ENCODE data around the gene MMP19.

MMP19 gene

DNA sequence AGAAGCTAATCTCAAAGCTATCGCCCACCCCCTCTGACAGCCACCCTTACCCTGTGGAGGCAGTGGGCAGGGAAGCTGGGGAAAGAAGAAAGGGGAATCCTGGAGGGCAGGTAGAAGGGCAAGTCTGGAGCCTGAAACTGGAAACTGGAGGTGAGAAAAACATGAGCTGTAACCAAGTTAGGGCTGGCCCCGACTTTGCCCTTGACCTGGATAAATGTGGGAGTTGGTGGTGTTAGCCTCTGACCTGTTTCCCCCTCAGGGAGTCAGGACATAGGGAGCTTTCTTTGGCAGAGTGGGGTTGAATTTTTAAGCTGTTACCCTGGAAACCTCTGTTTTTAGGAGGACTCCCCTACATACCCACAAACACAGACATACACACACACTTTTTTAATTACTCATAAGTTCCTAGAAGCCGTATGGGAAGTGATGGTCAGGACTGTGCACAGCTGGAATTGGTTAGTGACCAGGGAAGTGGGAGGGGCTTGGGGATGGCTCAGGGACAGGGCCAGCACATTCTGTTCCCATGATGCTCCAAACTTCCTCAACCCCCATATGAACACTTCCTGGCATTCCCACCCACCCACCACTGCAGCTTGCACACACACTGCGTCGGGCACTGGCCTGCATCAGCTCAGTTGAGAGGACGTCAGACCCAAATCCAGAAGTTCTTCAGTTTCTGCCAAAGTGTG lies 5.0 kb upstream of the MMP19 start:
- Histone ChIP-seq H3K4me2 (ENCODE audit: low read length, poor library complexity, severe bottlenecking) (peak overlapping the region; percentile 2), H3K9ac (ENCODE audit: low read length) (peak overlapping the region; percentile 86), H2BK120ac (ENCODE audit: low read depth, low read length) (peak overlapping the region; percentile 89), H2BK12ac (ENCODE audit: low read length in 2 of 2) (peak overlapping the region; percentile 93 to 98), H2BK5ac (ENCODE audit: low read depth, low read length, poor library complexity, severe bottlenecking) (no peak overlapping the region), H3K27me3 (ENCODE audit: control insufficient read depth in 1 of 2, insufficient read depth in 1 of 2, low read length in 2 of 2) (no peaks in the 10 kb centered on the region), H3K23ac (ENCODE audit: low read length in 2 of 2) (no peak overlapping the region), H2AK5ac (ENCODE audit: low read length, severe bottlenecking) (no peak overlapping the region), H3K4me3 (ENCODE audit: insufficient read depth in 1 of 2, low read depth in 1 of 2, low read length in 2 of 2) (peak overlapping the region in 1 of 2 experiments; percentile 42), H2AFZ (ENCODE audit: low read depth, low read length) (no peak overlapping the region), H3K4me1 (ENCODE audit: control insufficient read depth, insufficient read depth, low read depth, low read length) (peaks cover 14% of the 10 kb centered on the region), H2BK15ac (ENCODE audit: low read depth, poor library complexity, severe bottlenecking) (peak overlapping the region; percentile 94), H3K4ac (ENCODE audit: low read depth in 1 of 2, low read length in 2 of 2) (peak overlapping the region; percentile 93 to 99), H3K27ac (ENCODE audit: low read length, poor library complexity, severe bottlenecking) (no peak overlapping the region), H3K9me3 (ENCODE audit: control insufficient read depth, low read length) (no peaks in the 10 kb centered on the region), H4K8ac (ENCODE audit: low read length) (peak overlapping the region; percentile 21), H4K91ac (ENCODE audit: low read length) (peak overlapping the region; percentile 92), H3K79me1 (replicated peaks; ENCODE audit: low read length, poor library complexity, severe bottlenecking) (no peaks in the 10 kb centered on the region), H3K18ac (ENCODE audit: low read depth in 1 of 2, low read length in 2 of 2) (peak overlapping the region; percentile 90), H3K14ac (ENCODE audit: low read length in 2 of 2) (no peak overlapping the region), H3K36me3 (ENCODE audit: control insufficient read depth in 1 of 2, insufficient read depth in 2 of 2, low read depth in 1 of 2, low read length in 2 of 2) (no peaks in the 10 kb centered on the region)
- DNase-seq, result peak; percentile 100
- WGBS, result 14% methylated on average over 4 of the region's 6 CpGs

DNA sequence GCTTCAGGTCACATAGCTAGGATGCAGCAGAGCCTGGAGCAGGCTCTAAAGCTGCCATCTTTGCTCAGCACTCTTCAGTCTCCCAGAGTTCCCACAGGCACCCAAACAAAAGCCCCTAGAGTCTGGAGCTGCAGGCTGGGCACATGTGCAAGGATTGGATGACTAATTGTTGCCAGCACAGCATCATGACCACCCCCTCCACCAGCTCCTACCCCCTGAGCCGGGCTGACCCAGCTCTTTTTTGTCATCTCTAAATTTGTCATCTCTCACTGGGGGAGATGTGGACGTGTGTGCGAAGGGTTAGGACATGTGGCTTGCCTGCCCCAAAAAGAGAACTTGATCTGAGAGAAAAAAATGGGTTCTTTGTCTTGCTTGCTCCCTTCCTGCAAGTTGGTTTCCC lies 4.3 kb upstream of the MMP19 start:
- no peak overlapping the region for H2BK5ac ChIP-seq (ENCODE audit: low read depth, low read length, poor library complexity, severe bottlenecking)
- 83% methylated on average over 2 of the region's 3 CpGs for WGBS
- H3K9me3 ChIP-seq (ENCODE audit: control insufficient read depth, low read length), result no peaks in the 10 kb centered on the region
- peaks cover 3% of the 10 kb centered on the region for H3K79me1 ChIP-seq (replicated peaks; ENCODE audit: low read length, poor library complexity, severe bottlenecking)
- no peak overlapping the region for H3K27ac ChIP-seq (ENCODE audit: low read length, poor library complexity, severe bottlenecking)
- H3K4me2 ChIP-seq (ENCODE audit: low read length, poor library complexity, severe bottlenecking), result no peak overlapping the region
- peak overlapping the region; percentile 86 for H3K9ac ChIP-seq (ENCODE audit: low read length)
- peak overlapping the region; percentile 32 to 80 for H3K18ac ChIP-seq (ENCODE audit: low read depth in 1 of 2, low read length in 2 of 2)
- H3K4me1 ChIP-seq (ENCODE audit: control insufficient read depth, insufficient read depth, low read depth, low read length), result peaks cover 18% of the 10 kb centered on the region
- DNase-seq, result peak; percentile 91
- no peak overlapping the region for H2BK120ac ChIP-seq (ENCODE audit: low read depth, low read length)
- no peak overlapping the region for H3K14ac ChIP-seq (ENCODE audit: low read length in 2 of 2)
- peak overlapping the region; percentile 19 for H2AFZ ChIP-seq (ENCODE audit: low read depth, low read length)
- peak overlapping the region in 1 of 2 experiments; percentile 42 for H3K4me3 ChIP-seq (ENCODE audit: insufficient read depth in 1 of 2, low read depth in 1 of 2, low read length in 2 of 2)
- no peaks in the 10 kb centered on the region for H3K27me3 ChIP-seq (ENCODE audit: control insufficient read depth in 1 of 2, insufficient read depth in 1 of 2, low read length in 2 of 2)
- H4K8ac ChIP-seq (ENCODE audit: low read length), result peak overlapping the region; percentile 61
- H3K36me3 ChIP-seq (ENCODE audit: control insufficient read depth in 1 of 2, insufficient read depth in 2 of 2, low read depth in 1 of 2, low read length in 2 of 2), result no peaks in the 10 kb centered on the region
- H3K23ac ChIP-seq (ENCODE audit: low read length in 2 of 2), result no peak overlapping the region
- peak overlapping the region; percentile 77 to 94 for H2BK12ac ChIP-seq (ENCODE audit: low read length in 2 of 2)
- H2AK5ac ChIP-seq (ENCODE audit: low read length, severe bottlenecking), result no peak overlapping the region
- peak overlapping the region; percentile 88 for H2BK15ac ChIP-seq (ENCODE audit: low read depth, poor library complexity, severe bottlenecking)
- peak overlapping the region; percentile 34 for H4K91ac ChIP-seq (ENCODE audit: low read length)
- peak overlapping the region in 1 of 2 experiments; percentile 52 for H3K4ac ChIP-seq (ENCODE audit: low read depth in 1 of 2, low read length in 2 of 2)

DNA sequence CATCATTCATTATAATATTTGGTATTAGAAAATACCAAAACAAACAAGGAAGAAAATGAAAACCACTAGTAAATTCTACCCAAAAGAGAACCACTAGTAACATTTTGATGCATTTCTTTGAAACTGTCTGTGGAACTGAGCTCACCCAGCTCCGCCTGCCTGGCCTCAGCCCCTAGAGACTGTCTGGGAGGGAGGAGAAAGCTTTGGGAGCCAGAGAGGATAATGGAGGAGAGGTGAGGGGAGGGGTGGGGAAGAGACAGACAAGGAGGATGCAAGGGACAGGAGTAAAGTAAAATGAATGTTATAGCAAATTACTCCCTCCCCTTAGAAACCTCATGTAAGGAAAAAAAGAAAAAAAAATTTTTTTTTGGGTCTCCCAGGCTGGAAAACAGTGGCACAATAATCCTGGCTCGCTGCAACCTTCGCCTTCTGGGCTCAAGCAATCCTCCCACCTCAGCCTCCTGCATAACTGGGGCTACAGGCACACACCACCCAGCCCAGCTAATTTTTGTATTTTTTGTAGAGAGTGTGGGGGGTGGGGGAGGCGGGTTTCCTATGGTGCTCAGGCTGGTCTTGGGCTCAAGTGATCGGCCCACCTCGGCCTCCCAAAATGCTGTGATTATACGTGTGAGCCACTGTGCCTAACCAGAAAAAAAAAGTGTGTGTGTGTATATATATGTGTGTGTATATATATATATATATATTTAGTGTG lies 3.2 kb upstream of the MMP19 start:
- Histone ChIP-seq H3K23ac (ENCODE audit: low read length in 2 of 2) (no peak overlapping the region), H2BK15ac (ENCODE audit: low read depth, poor library complexity, severe bottlenecking) (no peak overlapping the region), H3K4me1 (ENCODE audit: control insufficient read depth, insufficient read depth, low read depth, low read length) (peaks cover 18% of the 10 kb centered on the region), H2BK5ac (ENCODE audit: low read depth, low read length, poor library complexity, severe bottlenecking) (no peak overlapping the region), H3K9ac (ENCODE audit: low read length) (peak overlapping the region; percentile 86), H3K27ac (ENCODE audit: low read length, poor library complexity, severe bottlenecking) (no peak overlapping the region), H3K4me2 (ENCODE audit: low read length, poor library complexity, severe bottlenecking) (no peak overlapping the region), H3K79me1 (replicated peaks; ENCODE audit: low read length, poor library complexity, severe bottlenecking) (peaks cover 6% of the 10 kb centered on the region), H2BK120ac (ENCODE audit: low read depth, low read length) (no peak overlapping the region), H3K36me3 (ENCODE audit: control insufficient read depth in 1 of 2, insufficient read depth in 2 of 2, low read depth in 1 of 2, low read length in 2 of 2) (peaks cover under 1 to 2% of the 10 kb centered on the region in 2 experiments), H4K91ac (ENCODE audit: low read length) (no peak overlapping the region), H3K14ac (ENCODE audit: low read length in 2 of 2) (no peak overlapping the region), H3K4ac (ENCODE audit: low read depth in 1 of 2, low read length in 2 of 2) (peak overlapping the region in 1 of 2 experiments; percentile 26), H3K4me3 (ENCODE audit: insufficient read depth in 1 of 2, low read depth in 1 of 2, low read length in 2 of 2) (no peak overlapping the region), H2AK5ac (ENCODE audit: low read length, severe bottlenecking) (no peak overlapping the region), H2AFZ (ENCODE audit: low read depth, low read length) (peak overlapping the region; percentile 46), H2BK12ac (ENCODE audit: low read length in 2 of 2) (no peak overlapping the region), H3K9me3 (ENCODE audit: control insufficient read depth, low read length) (no peaks in the 10 kb centered on the region), H3K27me3 (ENCODE audit: control insufficient read depth in 1 of 2, insufficient read depth in 1 of 2, low read length in 2 of 2) (no peaks in the 10 kb centered on the region), H4K8ac (ENCODE audit: low read length) (no peak overlapping the region), H3K18ac (ENCODE audit: low read depth in 1 of 2, low read length in 2 of 2) (no peak overlapping the region)
- DNase-seq, result no peak
- WGBS, result 92% methylated on average over 5 of the region's 7 CpGs

DNA sequence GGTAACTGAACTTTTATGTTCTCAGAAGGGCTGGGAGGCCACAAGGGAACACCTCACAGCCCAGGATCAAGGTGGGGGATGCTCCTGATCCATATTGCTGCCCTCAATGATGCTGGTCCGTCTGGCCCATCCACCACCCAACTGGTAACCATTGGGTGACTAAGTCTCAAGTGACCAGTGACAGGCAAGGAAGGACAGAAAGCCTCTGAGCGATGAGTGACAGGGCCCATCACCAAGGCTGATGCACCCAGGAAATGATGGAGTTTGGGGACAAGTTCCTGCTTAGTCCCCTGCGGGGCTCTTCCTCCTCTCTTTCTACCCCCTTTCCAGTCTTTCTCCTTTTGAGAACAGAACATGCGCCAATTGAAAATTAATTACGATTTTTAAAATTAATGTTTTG lies 2.6 kb upstream of the MMP19 start:
- H3K36me3 ChIP-seq (ENCODE audit: control insufficient read depth in 1 of 2, insufficient read depth in 2 of 2, low read depth in 1 of 2, low read length in 2 of 2), result peaks cover 7 to 8% of the 10 kb centered on the region in 2 experiments
- H4K91ac ChIP-seq (ENCODE audit: low read length), result peak overlapping the region; percentile 4
- H3K27me3 ChIP-seq (ENCODE audit: control insufficient read depth in 1 of 2, insufficient read depth in 1 of 2, low read length in 2 of 2), result no peaks in the 10 kb centered on the region
- peaks cover 11% of the 10 kb centered on the region for H3K79me1 ChIP-seq (replicated peaks; ENCODE audit: low read length, poor library complexity, severe bottlenecking)
- H2BK15ac ChIP-seq (ENCODE audit: low read depth, poor library complexity, severe bottlenecking), result no peak overlapping the region
- H3K9ac ChIP-seq (ENCODE audit: low read length), result peak overlapping the region; percentile 86
- WGBS, result 76% methylated on average over 3 of the region's 5 CpGs
- H2AFZ ChIP-seq (ENCODE audit: low read depth, low read length), result no peak overlapping the region
- H3K27ac ChIP-seq (ENCODE audit: low read length, poor library complexity, severe bottlenecking), result no peak overlapping the region
- peak overlapping the region in 1 of 2 experiments; percentile 85 for H3K4ac ChIP-seq (ENCODE audit: low read depth in 1 of 2, low read length in 2 of 2)
- peak overlapping the region; percentile 20 to 33 for H2BK12ac ChIP-seq (ENCODE audit: low read length in 2 of 2)
- H2BK120ac ChIP-seq (ENCODE audit: low read depth, low read length), result no peak overlapping the region
- no peak overlapping the region for H3K4me2 ChIP-seq (ENCODE audit: low read length, poor library complexity, severe bottlenecking)
- peak overlapping the region in 1 of 2 experiments; percentile 0 for H3K18ac ChIP-seq (ENCODE audit: low read depth in 1 of 2, low read length in 2 of 2)
- no peak for DNase-seq
- H3K9me3 ChIP-seq (ENCODE audit: control insufficient read depth, low read length), result no peaks in the 10 kb centered on the region
- no peak overlapping the region for H2BK5ac ChIP-seq (ENCODE audit: low read depth, low read length, poor library complexity, severe bottlenecking)
- peak overlapping the region; percentile 10 for H4K8ac ChIP-seq (ENCODE audit: low read length)
- no peak overlapping the region for H3K4me3 ChIP-seq (ENCODE audit: insufficient read depth in 1 of 2, low read depth in 1 of 2, low read length in 2 of 2)
- no peak overlapping the region for H3K23ac ChIP-seq (ENCODE audit: low read length in 2 of 2)
- H3K14ac ChIP-seq (ENCODE audit: low read length in 2 of 2), result no peak overlapping the region
- H2AK5ac ChIP-seq (ENCODE audit: low read length, severe bottlenecking), result no peak overlapping the region
- H3K4me1 ChIP-seq (ENCODE audit: control insufficient read depth, insufficient read depth, low read depth, low read length), result peaks cover 19% of the 10 kb centered on the region
